ENCODE results near the gene CNTNAP5.

CNTNAP5 gene

GRCh38 chr2:124426122-124426521 lies 401.0 kb downstream of the CNTNAP5 start:
- DNase-seq (ENCODE audit: low read depth in 1 of 2, low spot score in 1 of 2): no peak

- DNase-seq (ENCODE audit: low read depth in 1 of 2, low spot score in 1 of 2): no peak
Observed at GRCh38 chr2:124426625-124427024, 401.5 kb downstream of the CNTNAP5 start.

- DNase-seq (ENCODE audit: low read depth in 1 of 2, low spot score in 1 of 2): no peak
Observed at GRCh38 chr2:124437811-124438210, 412.7 kb downstream of the CNTNAP5 start.

DNA sequence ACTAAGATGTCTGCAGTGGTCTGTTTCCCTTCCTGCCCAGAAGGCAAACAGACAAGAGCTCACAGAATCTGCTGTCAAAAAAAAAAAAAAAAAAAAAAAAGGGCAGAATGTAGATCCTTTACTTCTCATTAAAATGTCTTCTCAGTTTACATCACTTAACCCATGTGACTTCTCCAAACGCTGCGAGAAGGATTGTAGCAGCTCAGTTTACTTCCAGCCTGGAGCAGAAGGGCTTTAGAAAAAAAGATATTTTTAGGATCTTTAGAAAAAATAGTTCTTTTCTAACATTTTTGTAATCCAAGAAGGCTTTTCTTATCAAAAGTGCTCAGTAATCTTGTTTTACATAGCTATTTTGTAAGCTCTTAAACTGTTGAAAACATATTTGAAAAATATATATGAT lies 425.4 kb downstream of the CNTNAP5 start:
- DNase-seq (ENCODE audit: low read depth in 1 of 2, low spot score in 1 of 2): no peak

GRCh38 chr2:124476291-124476690 lies 451.2 kb downstream of the CNTNAP5 start:
- DNase-seq (ENCODE audit: low read depth in 1 of 2, low spot score in 1 of 2): no peak

DNA sequence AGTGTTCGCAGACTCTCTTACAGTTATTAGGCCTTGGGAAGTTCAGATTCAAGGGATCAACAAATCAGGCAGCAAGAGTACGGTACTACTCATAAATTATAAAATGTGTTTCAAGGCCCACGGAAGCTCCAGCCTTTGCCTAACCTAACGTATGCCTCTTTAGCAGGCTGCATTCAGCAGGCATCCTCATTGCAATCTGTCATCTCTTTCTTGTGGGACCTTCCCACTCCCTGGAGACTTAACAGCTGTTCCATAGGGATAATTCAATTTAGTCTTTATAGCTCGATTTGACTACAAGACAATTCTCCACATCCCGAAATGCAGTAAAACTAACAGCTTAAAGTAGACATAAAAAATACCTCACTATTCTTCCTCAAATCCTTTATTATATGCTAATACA lies 453.7 kb downstream of the CNTNAP5 start:
- DNase-seq (ENCODE audit: low read depth in 1 of 2, low spot score in 1 of 2): no peak

DNA sequence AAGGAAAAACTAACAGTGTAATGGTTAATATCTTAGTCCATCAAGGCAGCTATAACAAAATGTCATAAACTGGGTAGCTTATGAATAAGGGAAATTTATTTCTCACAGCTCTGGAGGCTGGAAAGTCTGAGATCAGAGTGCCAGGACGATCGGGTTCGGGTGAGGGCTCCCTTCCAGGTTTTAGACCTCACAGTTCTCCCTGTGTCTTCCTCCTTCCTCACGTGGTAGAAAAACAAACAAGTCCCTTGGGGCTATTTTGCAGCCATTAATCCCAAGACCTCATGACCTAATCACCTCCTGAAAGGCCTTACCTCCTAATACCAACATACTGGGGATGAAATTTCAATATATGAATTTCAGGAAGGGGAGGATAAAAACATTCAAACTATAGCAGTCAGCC lies 455.9 kb downstream of the CNTNAP5 start:
- DNase-seq (ENCODE audit: low read depth in 1 of 2, low spot score in 1 of 2): no peak

DNA sequence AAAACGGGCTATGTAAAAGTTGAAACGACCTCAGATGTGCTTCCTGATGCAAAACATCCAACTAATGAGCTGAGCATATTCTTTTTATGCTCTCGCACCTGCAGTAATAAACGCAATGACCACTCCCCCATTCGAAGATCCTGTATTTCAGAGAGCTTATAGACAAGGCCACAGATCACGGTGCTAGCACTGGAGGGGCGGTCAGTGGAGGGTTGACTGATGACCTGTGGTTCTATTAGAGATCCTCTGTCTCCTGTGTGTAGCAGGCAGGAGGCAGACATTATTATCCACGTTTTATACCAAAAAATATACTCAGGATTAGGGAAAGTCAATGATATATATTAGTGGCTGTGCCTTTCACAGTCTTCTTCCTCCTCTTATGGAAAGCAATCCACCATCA lies 457.0 kb downstream of the CNTNAP5 start:
- DNase-seq (ENCODE audit: low read depth in 1 of 2, low spot score in 1 of 2): no peak

DNA sequence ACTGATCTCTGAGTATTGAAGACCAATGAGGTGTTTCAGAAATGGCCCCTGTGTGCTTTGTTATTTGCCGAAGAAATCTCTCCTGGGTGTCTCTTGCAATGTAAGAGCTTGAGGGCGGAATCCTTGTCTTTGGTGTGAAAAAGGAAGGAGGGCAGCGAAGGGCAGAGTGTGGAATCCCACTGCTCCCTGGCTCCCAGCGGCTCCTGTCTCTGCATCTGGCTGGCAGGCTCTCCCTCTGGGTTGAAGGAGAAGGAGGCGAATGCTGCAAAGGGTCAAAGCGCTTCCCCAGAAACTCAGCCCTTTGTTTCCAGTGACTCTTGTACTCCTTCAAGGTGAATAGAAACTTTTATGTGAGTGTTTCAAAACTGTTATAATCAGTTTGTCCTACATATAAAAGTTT lies 457.5 kb downstream of the CNTNAP5 start:
- no peak for DNase-seq (ENCODE audit: low read depth in 1 of 2, low spot score in 1 of 2)

GRCh38 chr2:124485659-124486058 lies 460.6 kb downstream of the CNTNAP5 start:
- DNase-seq (ENCODE audit: low read depth in 1 of 2, low spot score in 1 of 2): no peak

GRCh38 chr2:124489686-124490085 lies 464.6 kb downstream of the CNTNAP5 start:
- DNase-seq (ENCODE audit: low read depth in 1 of 2, low spot score in 1 of 2): no peak

- DNase-seq (ENCODE audit: low read depth in 1 of 2, low spot score in 1 of 2): no peak
Observed at GRCh38 chr2:124501575-124502152, 476.6 kb downstream of the CNTNAP5 start.

GRCh38 chr2:124514236-124514635 lies 489.1 kb downstream of the CNTNAP5 start:
- no peak for DNase-seq (ENCODE audit: low read depth in 1 of 2, low spot score in 1 of 2)

DNA sequence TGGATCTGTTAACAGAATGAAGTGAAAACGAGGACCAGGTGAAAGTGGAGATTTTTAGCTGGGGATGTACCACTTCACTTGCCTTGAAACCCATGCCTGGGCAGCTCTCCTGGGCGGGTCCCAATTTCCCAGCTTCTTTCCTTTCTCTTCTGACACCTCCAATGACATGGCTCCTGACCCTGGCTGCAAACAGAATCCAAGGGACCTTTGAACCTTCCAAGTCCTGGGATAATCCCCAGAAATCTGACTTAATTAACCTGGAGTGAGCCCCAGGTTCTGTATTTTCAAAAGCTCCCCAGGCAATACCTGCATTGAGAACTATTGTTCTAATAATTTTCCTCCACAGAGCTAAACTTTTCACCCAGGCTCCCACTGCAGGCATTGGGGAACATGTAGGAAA lies 495.9 kb downstream of the CNTNAP5 start:
- no peak for DNase-seq (ENCODE audit: low read depth in 1 of 2, low spot score in 1 of 2)

DNA sequence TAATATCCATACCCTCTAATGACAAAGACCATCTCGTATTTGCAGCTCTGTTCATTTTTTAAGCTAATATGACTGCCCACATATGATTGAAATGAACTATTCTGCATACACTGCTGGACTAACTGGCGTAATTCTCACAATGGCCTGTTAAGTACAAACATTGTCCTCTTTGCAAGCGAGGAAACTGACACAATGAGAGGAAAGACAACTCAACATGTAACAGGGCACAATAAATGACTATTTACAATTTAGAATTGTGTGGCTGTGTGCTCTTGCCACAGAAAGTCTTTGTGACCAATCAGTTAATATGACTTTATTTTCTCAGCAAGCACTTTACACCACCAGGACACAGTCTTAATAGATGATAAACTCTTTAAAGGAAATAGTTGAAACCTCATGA lies 498.0 kb downstream of the CNTNAP5 start:
- no peak for DNase-seq (ENCODE audit: low read depth in 1 of 2, low spot score in 1 of 2)

DNA sequence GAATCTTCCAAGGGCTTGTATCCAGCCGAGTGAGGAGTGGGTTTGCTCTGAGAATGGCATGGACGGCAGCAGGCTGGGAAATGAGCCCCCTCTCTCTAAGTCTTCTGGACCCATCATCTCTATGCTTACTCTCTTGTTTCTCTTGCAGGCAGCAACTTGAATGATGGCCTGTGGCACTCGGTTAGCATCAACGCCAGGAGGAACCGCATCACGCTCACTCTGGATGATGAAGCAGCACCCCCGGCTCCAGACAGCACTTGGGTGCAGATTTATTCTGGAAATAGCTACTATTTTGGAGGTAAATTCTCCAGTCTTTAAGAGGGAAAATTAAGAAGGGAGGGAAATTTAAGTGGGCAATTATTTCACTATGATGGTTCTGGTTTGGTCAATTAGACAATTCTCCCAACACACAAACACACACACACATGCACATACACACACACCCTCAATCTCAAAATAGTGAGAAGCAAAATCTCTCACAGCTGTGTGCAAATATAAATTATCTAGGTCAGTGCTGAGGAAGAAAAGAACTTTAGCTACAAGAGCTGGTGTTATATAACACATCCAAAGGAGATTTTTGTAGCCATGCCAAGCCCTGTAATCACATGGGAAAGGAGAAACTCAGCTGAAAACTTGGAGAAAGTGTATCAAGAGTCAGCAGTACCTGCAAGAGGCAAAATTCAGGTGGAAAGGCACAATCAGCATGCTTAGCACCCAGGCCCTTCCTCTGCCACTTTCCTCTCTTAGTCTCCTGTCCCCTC lies 499.2 kb downstream of the CNTNAP5 start:
- DNase-seq (ENCODE audit: low read depth in 1 of 2, low spot score in 1 of 2): no peak

DNA sequence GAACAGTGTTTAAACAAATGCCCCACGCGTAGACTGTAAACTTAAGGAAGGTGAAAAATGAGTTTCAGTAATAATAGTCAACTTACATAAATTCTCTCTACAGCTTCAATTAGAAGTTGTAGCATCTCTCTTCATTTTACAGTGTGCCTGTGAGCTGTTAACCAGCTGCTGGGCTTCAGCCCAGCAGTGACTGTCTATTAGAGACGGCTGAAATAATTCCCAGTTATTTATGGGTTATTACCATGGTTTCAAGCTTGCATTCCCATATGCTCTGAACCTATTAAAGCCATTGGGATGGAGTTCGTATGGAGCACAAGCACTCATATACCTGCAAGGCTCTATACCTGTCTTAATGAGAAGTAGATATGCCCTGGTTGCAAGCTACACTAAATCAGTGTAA lies 501.1 kb downstream of the CNTNAP5 start:
- DNase-seq (ENCODE audit: low read depth in 1 of 2, low spot score in 1 of 2): no peak

DNA sequence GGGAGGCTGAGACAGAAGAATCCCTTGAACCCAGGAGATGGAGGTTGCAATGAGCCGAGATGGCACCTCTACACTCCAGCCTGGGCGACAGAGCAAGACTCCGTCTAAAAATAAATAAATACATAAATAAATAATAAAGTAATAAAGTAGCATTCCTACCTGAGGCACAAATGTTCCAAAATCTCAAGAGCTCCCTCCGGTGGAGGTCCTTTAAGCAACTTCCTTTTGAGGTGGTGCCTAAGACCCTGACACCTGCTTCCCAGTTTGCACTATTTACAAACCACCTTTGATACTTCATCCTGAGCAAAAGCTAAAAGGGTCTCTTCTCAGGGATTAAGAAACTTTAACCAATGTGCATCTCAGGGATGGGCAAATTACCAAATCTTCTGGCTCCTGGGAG lies 505.1 kb downstream of the CNTNAP5 start:
- no peak for DNase-seq (ENCODE audit: low read depth in 1 of 2, low spot score in 1 of 2)

GRCh38 chr2:124533226-124533954 lies 508.3 kb downstream of the CNTNAP5 start:
- no peak for DNase-seq (ENCODE audit: low read depth in 1 of 2, low spot score in 1 of 2)

DNA sequence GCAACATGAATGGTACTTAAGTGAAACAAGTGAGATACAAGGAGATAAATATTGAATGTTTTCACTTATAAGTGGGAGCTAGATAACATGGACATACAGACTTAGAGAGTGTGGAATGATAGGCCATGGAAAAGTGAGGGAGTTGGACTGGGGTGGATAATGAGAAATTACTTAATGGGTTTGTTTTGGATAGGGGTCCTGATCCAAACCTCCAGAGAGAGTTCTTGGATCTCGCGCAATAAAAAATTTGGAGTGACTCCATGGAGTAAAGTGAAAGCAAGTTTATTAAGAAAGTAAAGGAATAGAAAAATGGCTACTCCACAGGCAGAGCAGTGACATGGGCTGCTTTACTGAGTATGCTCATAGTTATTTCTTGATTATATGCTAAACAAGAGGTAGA lies 508.9 kb downstream of the CNTNAP5 start:
- no peak for DNase-seq (ENCODE audit: low read depth in 1 of 2, low spot score in 1 of 2)

DNA sequence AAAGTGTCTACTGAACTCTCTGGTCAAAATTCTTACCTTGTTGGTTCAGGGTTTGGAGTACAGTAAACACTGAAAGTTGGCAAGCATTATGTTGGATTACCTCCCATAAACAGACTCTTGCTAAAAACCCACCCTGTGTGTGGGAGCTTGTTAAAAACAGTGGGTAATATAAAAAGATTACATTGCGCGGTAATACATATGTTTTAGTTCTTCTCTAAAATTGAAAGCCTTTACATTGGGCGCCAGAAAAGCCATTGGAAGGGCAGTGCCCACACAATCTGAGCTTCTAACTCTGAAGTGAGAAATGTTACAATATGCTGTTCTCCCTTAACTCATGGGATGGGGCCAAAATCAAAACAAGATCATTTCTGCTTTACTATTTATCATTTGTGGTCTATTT lies 510.7 kb downstream of the CNTNAP5 start:
- no peak for DNase-seq (ENCODE audit: low read depth in 1 of 2, low spot score in 1 of 2)

DNA sequence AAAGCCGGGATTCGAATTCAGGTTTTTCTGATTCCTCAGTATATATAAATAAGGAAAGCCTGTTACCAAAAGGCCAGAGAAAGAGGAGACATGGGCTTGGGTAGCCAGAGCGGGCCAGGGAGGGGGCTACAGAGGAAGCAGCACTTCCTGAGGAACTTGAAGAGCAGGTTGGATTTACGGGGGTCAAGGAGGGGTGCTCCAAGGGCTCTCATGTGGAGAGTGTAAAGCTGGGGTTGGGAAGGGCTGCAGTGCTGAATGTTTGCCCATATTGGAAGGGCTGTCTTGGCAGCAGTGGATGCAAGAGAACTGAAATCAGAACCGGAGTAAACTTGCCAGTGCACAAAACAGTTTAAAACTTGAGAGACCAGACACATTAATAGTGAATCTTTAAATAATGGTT lies 511.5 kb downstream of the CNTNAP5 start:
- no peak for DNase-seq (ENCODE audit: low read depth in 1 of 2, low spot score in 1 of 2)

Measured in activated CD4-positive, alpha-beta T cell treated with anti-CD3 and anti-CD28 coated beads, Interleukin-2, amount 50 U/mL, for 24 hours (primary cell).